Nephron progenitor cell (in vitro differentiated cells): ENCODE results near the gene TOGARAM1.

Experiments
- DNase-seq: peaks from one replicate; pipeline ENCODE4 v3.0.0; 2021
- H3K27ac Mint-ChIP-seq: 2 replicates; pipeline ENCODE4 v1.8.0; 2021; ENCODE audit warnings: mild to moderate bottlenecking, moderate library complexity, mixed read lengths
- H3K27me3 Mint-ChIP-seq: 2 replicates; pipeline ENCODE4 v1.8.0; 2021; ENCODE audit warnings: mild to moderate bottlenecking, low read depth, mixed read lengths; ENCODE audit not compliant: poor library complexity
- H3K36me3 Mint-ChIP-seq: 2 replicates; pipeline ENCODE4 v1.8.0; 2021; ENCODE audit warnings: low read depth, mixed read lengths
- H3K4me1 Mint-ChIP-seq: 2 replicates; pipeline ENCODE4 v1.8.0; 2021; ENCODE audit warnings: mixed read lengths
- H3K4me3 Mint-ChIP-seq: 2 replicates; pipeline ENCODE4 v1.8.0; 2021; ENCODE audit warnings: mild to moderate bottlenecking, moderate library complexity, mixed read lengths
- H3K9me3 Mint-ChIP-seq: 2 replicates; pipeline ENCODE4 v1.8.0; 2021; ENCODE audit warnings: mild to moderate bottlenecking, moderate library complexity, mixed read lengths
- TF ChIP-seq, protein P1 (sequence below): fragments of 200-600 bp; sonication (generic); IDR thresholded peaks from 2 replicates; pipeline ENCODE4 v1.5.0; 2021; ENCODE audit warnings: antibody characterized with exemption

TOGARAM1 gene

DNA sequence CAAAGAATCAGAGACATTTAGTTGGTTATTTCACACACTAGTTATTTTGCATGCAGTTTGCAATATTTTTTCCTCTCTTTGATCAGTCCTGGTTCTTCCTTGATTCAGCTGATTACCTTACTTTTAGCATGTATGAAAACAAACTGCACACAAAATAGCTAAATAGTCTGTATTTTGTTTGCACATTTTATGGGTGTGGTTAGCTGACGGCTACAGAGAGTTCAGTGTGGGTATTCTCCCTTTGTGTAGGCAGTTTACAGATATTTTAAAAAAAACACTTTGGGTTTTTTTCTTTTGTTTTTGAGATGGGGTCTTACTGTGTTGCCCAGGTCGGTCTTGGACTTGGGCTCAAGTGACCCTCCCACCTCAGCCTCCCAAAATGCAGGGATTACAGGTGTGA is 28.5 kb downstream of the TOGARAM1 start:
- H3K4me3 Mint-ChIP-seq = no peak overlapping the region
- no peak overlapping the region for H3K27ac Mint-ChIP-seq
- no peak for DNase-seq
- H3K4me1 Mint-ChIP-seq = peaks cover 12% of the 10 kb centered on the region
- peaks cover 2% of the 10 kb centered on the region for H3K27me3 Mint-ChIP-seq
- H3K36me3 Mint-ChIP-seq = peaks cover 31% of the 10 kb centered on the region
- TF ChIP-seq, protein P1, sequence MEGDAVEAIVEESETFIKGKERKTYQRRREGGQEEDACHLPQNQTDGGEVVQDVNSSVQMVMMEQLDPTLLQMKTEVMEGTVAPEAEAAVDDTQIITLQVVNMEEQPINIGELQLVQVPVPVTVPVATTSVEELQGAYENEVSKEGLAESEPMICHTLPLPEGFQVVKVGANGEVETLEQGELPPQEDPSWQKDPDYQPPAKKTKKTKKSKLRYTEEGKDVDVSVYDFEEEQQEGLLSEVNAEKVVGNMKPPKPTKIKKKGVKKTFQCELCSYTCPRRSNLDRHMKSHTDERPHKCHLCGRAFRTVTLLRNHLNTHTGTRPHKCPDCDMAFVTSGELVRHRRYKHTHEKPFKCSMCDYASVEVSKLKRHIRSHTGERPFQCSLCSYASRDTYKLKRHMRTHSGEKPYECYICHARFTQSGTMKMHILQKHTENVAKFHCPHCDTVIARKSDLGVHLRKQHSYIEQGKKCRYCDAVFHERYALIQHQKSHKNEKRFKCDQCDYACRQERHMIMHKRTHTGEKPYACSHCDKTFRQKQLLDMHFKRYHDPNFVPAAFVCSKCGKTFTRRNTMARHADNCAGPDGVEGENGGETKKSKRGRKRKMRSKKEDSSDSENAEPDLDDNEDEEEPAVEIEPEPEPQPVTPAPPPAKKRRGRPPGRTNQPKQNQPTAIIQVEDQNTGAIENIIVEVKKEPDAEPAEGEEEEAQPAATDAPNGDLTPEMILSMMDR = no peak
- H3K9me3 Mint-ChIP-seq = peaks cover 3% of the 10 kb centered on the region

DNA sequence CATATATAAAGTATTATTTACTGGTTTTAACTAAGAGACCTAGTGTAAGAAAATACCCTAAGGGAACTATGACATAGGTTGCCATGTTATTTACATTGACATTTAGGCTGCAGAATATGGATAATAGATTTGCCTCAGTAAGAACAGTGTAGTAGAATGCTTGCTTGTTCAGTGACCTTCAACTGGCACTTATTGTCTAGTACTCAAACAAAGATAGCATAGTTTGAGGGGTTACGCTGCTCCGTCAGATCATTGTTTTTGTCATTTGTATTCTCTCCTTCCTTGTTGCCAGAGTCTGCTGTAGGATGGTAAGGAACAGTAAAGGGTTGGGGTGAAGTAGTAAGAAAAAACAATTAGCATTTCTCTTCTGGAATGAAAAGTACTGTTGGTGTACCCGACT is 33.2 kb downstream of the TOGARAM1 start:
- Mint-ChIP-seq H3K27me3 (peaks cover 2% of the 10 kb centered on the region), H3K27ac (no peak overlapping the region), H3K9me3 (no peaks in the 10 kb centered on the region), H3K4me1 (no peaks in the 10 kb centered on the region), H3K36me3 (peaks cover 36% of the 10 kb centered on the region), H3K4me3 (no peak overlapping the region)
- no peak for DNase-seq
- TF ChIP-seq, protein P1 = no peak

DNA sequence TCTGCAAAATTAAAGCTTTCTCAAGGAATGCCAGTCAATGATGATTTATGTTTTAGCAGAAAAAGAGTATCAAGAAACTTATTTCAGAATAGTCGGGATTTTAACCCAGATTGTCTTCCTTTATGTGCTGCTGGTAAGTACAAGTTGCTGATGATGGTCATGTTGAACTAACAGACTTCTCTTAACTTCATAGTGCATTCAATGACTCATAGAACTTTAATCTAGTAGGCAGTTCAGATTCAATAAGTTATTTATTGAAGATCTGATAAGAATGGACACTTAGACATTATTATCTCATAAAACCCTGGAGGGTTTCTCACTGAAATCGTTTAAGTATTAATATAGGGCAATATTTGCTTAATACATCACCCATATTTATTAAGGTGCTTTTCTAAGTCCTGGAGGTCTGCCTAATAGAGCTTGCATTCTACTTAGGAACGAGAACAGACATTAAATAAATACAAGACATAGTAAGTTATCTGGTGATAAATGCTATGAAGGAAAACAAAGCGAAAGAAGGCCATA is 33.8 kb downstream of the TOGARAM1 start:
- Mint-ChIP-seq H3K4me3 (no peak overlapping the region), H3K36me3 (peaks cover 41% of the 10 kb centered on the region), H3K27me3 (peaks cover 2% of the 10 kb centered on the region), H3K4me1 (no peaks in the 10 kb centered on the region), H3K27ac (no peak overlapping the region), H3K9me3 (no peaks in the 10 kb centered on the region)
- no peak for DNase-seq
- TF ChIP-seq, protein P1 = no peak

DNA sequence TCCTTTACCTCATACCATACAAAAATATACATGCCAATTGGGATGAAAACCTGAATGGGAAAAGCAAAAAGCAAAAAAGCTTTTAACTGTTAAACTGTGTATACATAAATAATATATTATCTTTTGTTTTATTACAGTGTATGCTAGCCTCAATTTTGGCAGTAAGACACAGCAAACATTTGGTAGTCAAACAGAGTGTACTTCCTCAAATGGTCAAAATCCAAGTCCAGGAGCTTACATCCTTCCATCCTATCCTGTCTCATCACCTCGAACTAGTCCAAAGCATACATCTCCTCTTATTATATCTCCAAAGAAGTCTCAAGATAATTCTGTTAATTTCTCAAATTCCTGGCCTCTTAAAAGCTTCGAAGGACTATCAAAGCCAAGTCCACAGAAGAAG is 41.9 kb downstream of the TOGARAM1 start:
- no peaks in the 10 kb centered on the region for H3K4me1 Mint-ChIP-seq
- H3K4me3 Mint-ChIP-seq = no peak overlapping the region
- no peak for DNase-seq
- H3K36me3 Mint-ChIP-seq = peaks cover 34% of the 10 kb centered on the region
- TF ChIP-seq, protein P1 = no peak
- H3K9me3 Mint-ChIP-seq = no peaks in the 10 kb centered on the region
- peak overlapping the region; percentile 44 for H3K27ac Mint-ChIP-seq
- no peaks in the 10 kb centered on the region for H3K27me3 Mint-ChIP-seq

DNA sequence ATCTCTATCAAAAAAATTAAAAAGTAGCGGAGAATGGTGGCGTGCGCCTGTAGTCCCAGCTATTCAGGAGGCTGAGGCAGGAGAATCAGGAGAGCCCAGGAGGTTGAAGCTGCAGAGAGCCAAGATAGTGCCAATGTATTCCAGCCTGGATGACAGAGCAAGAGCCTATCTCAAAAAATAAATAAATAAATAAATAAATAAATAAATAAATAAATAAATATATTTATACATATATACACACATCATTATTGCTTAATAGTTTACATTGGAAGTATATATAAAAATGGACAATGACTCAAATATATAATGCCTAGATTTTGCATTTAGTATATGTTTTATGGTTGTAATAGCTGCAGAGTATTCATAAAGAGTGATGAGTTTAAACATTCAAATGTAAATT is 53.1 kb downstream of the TOGARAM1 start:
- TF ChIP-seq, protein P1 = no peak
- no peaks in the 10 kb centered on the region for H3K27me3 Mint-ChIP-seq
- DNase-seq = no peak
- H3K4me3 Mint-ChIP-seq = no peak overlapping the region
- H3K36me3 Mint-ChIP-seq = peaks cover 45% of the 10 kb centered on the region
- H3K9me3 Mint-ChIP-seq = no peaks in the 10 kb centered on the region
- H3K27ac Mint-ChIP-seq = no peak overlapping the region
- no peaks in the 10 kb centered on the region for H3K4me1 Mint-ChIP-seq

DNA sequence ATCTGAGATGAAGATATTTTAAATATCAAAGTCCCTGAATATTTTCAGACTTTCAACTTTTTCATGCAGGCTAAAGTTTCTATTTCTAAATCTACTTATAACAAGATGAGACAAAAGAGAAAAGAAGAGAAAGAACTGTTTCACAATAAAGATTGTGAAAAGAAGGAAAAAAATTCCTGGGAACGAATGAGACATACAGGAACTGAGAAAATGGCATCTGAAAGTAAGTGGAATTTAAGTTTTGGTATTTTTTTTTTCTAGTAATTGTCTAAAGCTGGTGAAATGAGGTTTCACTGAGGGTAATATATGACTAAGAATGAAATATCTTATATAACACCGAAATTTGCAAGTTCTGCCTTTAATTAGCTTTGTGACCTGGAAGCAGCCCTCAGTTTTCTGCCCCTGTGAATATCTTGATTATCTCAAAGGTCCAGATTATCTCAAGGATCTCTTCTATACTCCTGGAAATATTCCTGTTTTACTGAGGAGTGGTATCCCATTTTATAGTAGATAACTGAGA is 66.2 kb downstream of the TOGARAM1 start:
- Mint-ChIP-seq H3K9me3 (no peaks in the 10 kb centered on the region), H3K27me3 (peaks cover 3% of the 10 kb centered on the region), H3K4me3 (no peak overlapping the region), H3K4me1 (no peaks in the 10 kb centered on the region), H3K36me3 (peaks cover 34% of the 10 kb centered on the region), H3K27ac (no peak overlapping the region)
- TF ChIP-seq, protein P1 = no peak
- no peak for DNase-seq
